Stromal cell of bone marrow (primary cell): ENCODE measurements around the gene ROR1.
"Not testable (repeated sequence)": the region's sequence is repeated elsewhere in the genome, so short reads cannot be mapped to it uniquely, and the experiment has no call there.

ENCODE experiments used
- DNase-seq: peaks from one replicate; pipeline ENCODE4 v3.0.0-alpha.2; 2012; ENCODE audit warnings: low read depth

The ROR1 gene

GRCh38 chr1:63759778-63760177, 14.0 kb upstream of the ROR1 start:
- no peak for DNase-seq

- DNase-seq, result no peak
Observed at GRCh38 chr1:63770381-63770780, 3.4 kb upstream of the ROR1 start.

GRCh38 chr1:63772201-63772600, 1.6 kb upstream of the ROR1 start:
- DNase-seq, result no peak

- no peak for DNase-seq
Observed at GRCh38 chr1:63772876-63773275, 941 bp upstream of the ROR1 start.

- no peak for DNase-seq
Observed at GRCh38 chr1:63773496-63773814, 362 bp upstream of the ROR1 start.

GRCh38 chr1:63774617-63775417, 1.0 kb downstream of the ROR1 start:
- no peak for DNase-seq

GRCh38 chr1:63775418-63776127, 1.8 kb downstream of the ROR1 start:
- no peak for DNase-seq

GRCh38 chr1:63777286-63777685, 3.5 kb downstream of the ROR1 start:
- no peak for DNase-seq

- no peak for DNase-seq
Observed at GRCh38 chr1:63777965-63778880, 4.4 kb downstream of the ROR1 start.

GRCh38 chr1:63779338-63780211, 5.8 kb downstream of the ROR1 start:
- no peak for DNase-seq

GRCh38 chr1:63780565-63780964, 6.7 kb downstream of the ROR1 start:
- DNase-seq, result no peak

- no peak for DNase-seq
Observed at GRCh38 chr1:63782982-63783381, 9.2 kb downstream of the ROR1 start.

GRCh38 chr1:63784083-63784482, 10.3 kb downstream of the ROR1 start:
- no peak for DNase-seq

- DNase-seq, result no peak
Observed at GRCh38 chr1:63784489-63785390, 10.9 kb downstream of the ROR1 start.

GRCh38 chr1:63787270-63787669, 13.5 kb downstream of the ROR1 start:
- DNase-seq, result not testable (repeated sequence)

- no peak for DNase-seq
Observed at GRCh38 chr1:63787875-63788274, 14.1 kb downstream of the ROR1 start.

GRCh38 chr1:63789856-63790605, 16.2 kb downstream of the ROR1 start:
- DNase-seq, result no peak

GRCh38 chr1:63790989-63791388, 17.2 kb downstream of the ROR1 start:
- DNase-seq, result no peak

- DNase-seq, result no peak
Observed at GRCh38 chr1:63792152-63792551, 18.3 kb downstream of the ROR1 start.

GRCh38 chr1:63793741-63794240, 20.0 kb downstream of the ROR1 start:
- DNase-seq, result no peak
